MM.1S (cell line): ENCODE measurements around the gene P2RY12.
A peak's percentile ranks its signal among the peaks of the same experiment; 100 is the strongest.

Source experiments
- DNase-seq: peaks from one replicate; pipeline ENCODE4 v3.0.0-alpha.2; 2015
- H2AFZ ChIP-seq: fragments of 300-600 bp; sonication (generic); 2 replicates; pipeline ENCODE4 v1.6.0; 2016; ENCODE audit warnings: antibody characterized with exemption, low read length
- H3F3A ChIP-seq: fragments of 300-600 bp; sonication (generic); 2 replicates; pipeline ENCODE4 v1.6.1; 2016; ENCODE audit warnings: mild to moderate bottlenecking, antibody characterized with exemption, low read length, moderate library complexity, mixed read lengths; ENCODE audit not compliant: insufficient read depth
- H3K27ac ChIP-seq: fragments of 300-600 bp; sonication (generic); 2 replicates; pipeline ENCODE4 v1.5.1; 2016; ENCODE audit warnings: mild to moderate bottlenecking, low read length
- H3K27me3 ChIP-seq: fragments of 300-600 bp; sonication (generic); replicated peaks from 2 replicates; pipeline ENCODE4 v1.6.0; 2016; ENCODE audit warnings: low read length; ENCODE audit not compliant: insufficient read depth
- H3K36me3 ChIP-seq: fragments of 300-600 bp; sonication (generic); replicated peaks from 2 replicates; pipeline ENCODE4 v1.6.1; 2016; ENCODE audit warnings: mild to moderate bottlenecking, low read length, mixed read lengths; ENCODE audit not compliant: insufficient read depth
- H3K4me1 ChIP-seq: fragments of 300-600 bp; sonication (generic); 2 replicates; pipeline ENCODE4 v1.6.1; 2016; ENCODE audit warnings: low read length, mixed read lengths
- H3K4me2 ChIP-seq: fragments of 300-600 bp; sonication (generic); 2 replicates; pipeline ENCODE4 v1.6.0; 2016; ENCODE audit warnings: low read depth, low read length
- H3K4me3 ChIP-seq: fragments of 300-600 bp; sonication (generic); 2 replicates; pipeline ENCODE4 v1.5.1; 2016; ENCODE audit warnings: low read length, mixed read lengths
- H3K79me2 ChIP-seq: fragments of 300-600 bp; sonication (generic); 2 replicates; pipeline ENCODE4 v1.6.1; 2016; ENCODE audit warnings: mixed run types, low read length, mixed read lengths
- H3K9ac ChIP-seq: fragments of 300-600 bp; sonication (generic); 2 replicates; pipeline ENCODE4 v1.6.1; 2016; ENCODE audit warnings: low read length, mixed read lengths
- H3K9me2 ChIP-seq: fragments of 300-600 bp; sonication (generic); replicated peaks from 2 replicates; pipeline ENCODE4 v1.6.1; 2016; ENCODE audit warnings: mild to moderate bottlenecking, low read length, mixed read lengths; ENCODE audit not compliant: insufficient read depth
- H3K9me3 ChIP-seq: fragments of 300-600 bp; sonication (generic); replicated peaks from 2 replicates; pipeline ENCODE4 v1.6.1; 2016; ENCODE audit warnings: mild to moderate bottlenecking, low read length, mixed read lengths; ENCODE audit not compliant: insufficient read depth
- H4K20me1 ChIP-seq: fragments of 300-600 bp; sonication (generic); 2 replicates; pipeline ENCODE4 v1.6.1; 2016; ENCODE audit warnings: mild to moderate bottlenecking, low read length, moderate library complexity, mixed read lengths; ENCODE audit not compliant: insufficient read depth
- EZH2 ChIP-seq: fragments of 300-600 bp; sonication (generic); optimal IDR thresholded peaks from 2 replicates; pipeline ENCODE3; 2017; ENCODE audit warnings: low read depth, mild to moderate bottlenecking, antibody characterized with exemption, low read length, mixed read lengths
- EZH2phosphoT487 ChIP-seq: fragments of 300-600 bp; sonication (generic); IDR thresholded peaks from 2 replicates; pipeline ENCODE4 v1.6.1; 2018; ENCODE audit warnings: antibody characterized with exemption, low read length
- TF ChIP-seq, protein P1 (sequence below): fragments of 300-600 bp; sonication (generic); IDR thresholded peaks from 2 replicates; pipeline ENCODE4 v1.5.1; 2016; ENCODE audit warnings: antibody characterized with exemption, low read length, mixed read lengths

The P2RY12 gene

GRCh38 chr3:151430821-151431484, 46.4 kb upstream of the P2RY12 start:
- Histone ChIP-seq H3K9me2 (no peaks in the 10 kb centered on the region), H3K4me2 (no peak overlapping the region), H3K27me3 (no peaks in the 10 kb centered on the region), H3K4me3 (no peak overlapping the region), H3K79me2 (no peaks in the 10 kb centered on the region), H3K36me3 (no peaks in the 10 kb centered on the region), H3K9ac (no peak overlapping the region), H4K20me1 (no peaks in the 10 kb centered on the region), H3F3A (no peaks in the 10 kb centered on the region), H3K9me3 (no peaks in the 10 kb centered on the region), H3K4me1 (no peaks in the 10 kb centered on the region; the same call in 1 of the 2 replicates), H3K27ac (no peak overlapping the region), H2AFZ (no peak overlapping the region)
- no peak for DNase-seq
- TF ChIP-seq EZH2: no peak
- TF ChIP-seq, protein P1, sequence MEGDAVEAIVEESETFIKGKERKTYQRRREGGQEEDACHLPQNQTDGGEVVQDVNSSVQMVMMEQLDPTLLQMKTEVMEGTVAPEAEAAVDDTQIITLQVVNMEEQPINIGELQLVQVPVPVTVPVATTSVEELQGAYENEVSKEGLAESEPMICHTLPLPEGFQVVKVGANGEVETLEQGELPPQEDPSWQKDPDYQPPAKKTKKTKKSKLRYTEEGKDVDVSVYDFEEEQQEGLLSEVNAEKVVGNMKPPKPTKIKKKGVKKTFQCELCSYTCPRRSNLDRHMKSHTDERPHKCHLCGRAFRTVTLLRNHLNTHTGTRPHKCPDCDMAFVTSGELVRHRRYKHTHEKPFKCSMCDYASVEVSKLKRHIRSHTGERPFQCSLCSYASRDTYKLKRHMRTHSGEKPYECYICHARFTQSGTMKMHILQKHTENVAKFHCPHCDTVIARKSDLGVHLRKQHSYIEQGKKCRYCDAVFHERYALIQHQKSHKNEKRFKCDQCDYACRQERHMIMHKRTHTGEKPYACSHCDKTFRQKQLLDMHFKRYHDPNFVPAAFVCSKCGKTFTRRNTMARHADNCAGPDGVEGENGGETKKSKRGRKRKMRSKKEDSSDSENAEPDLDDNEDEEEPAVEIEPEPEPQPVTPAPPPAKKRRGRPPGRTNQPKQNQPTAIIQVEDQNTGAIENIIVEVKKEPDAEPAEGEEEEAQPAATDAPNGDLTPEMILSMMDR: no peak
- no peak for TF ChIP-seq EZH2phosphoT487

DNA sequence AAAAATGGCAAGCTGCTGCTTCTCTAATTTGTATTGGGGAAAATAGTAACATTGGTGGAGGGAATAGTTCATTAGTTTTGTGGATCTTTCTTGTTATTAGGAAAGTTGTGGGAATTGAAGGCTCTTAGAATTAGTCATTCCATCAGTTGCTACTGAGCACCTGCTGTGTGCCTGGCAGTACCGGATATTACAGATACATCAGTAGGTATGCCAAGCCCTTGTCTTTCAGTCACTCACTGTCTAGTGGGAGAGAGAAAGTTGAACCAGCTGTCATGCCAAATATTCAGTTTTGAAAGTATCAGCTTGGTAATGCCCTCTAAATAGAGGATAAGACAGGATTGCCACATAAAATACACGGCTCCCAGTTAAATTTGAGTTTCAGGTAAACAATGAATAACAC, 43.8 kb upstream of the P2RY12 start:
- no peaks in the 10 kb centered on the region for H3F3A ChIP-seq
- no peak overlapping the region for H3K4me2 ChIP-seq
- no peak overlapping the region for H3K4me3 ChIP-seq
- H4K20me1 ChIP-seq: no peaks in the 10 kb centered on the region
- no peaks in the 10 kb centered on the region for H3K27me3 ChIP-seq
- no peak overlapping the region for H3K9ac ChIP-seq
- no peaks in the 10 kb centered on the region; the same call in 1 of the 2 replicates for H3K4me1 ChIP-seq
- no peak for DNase-seq
- H3K9me3 ChIP-seq: no peaks in the 10 kb centered on the region
- no peaks in the 10 kb centered on the region for H3K36me3 ChIP-seq
- TF ChIP-seq, protein P1: no peak
- TF ChIP-seq EZH2phosphoT487 (no peak), EZH2 (no peak)
- H3K27ac ChIP-seq: no peak overlapping the region
- no peaks in the 10 kb centered on the region for H3K9me2 ChIP-seq
- H2AFZ ChIP-seq: no peak overlapping the region
- no peaks in the 10 kb centered on the region for H3K79me2 ChIP-seq

DNA sequence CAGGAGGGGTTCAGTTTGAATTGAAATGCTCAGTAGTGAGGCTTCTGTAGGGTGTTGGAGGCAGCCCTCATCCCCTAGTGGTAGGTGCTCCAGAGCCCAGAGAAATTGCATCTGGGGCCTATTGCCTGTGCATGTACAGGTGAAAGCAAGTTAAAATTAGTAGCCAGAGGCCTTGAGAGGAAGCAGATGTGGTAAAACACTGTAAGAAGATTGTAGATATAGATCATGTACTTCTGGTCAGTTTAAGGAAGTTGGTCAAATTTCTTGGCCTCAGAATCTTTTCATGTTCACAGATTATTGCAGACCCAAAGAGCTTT, 41.7 kb upstream of the P2RY12 start:
- no peaks in the 10 kb centered on the region for H3K36me3 ChIP-seq
- 0 out of 2 replicates have a peak overlapping the region, but pooled peaks have one; percentile 15 for H2AFZ ChIP-seq
- H3K4me1 ChIP-seq: no peaks in the 10 kb centered on the region; the same call in 1 of the 2 replicates
- TF ChIP-seq, protein P1: peak; percentile 38
- no peak for TF ChIP-seq EZH2
- no peaks in the 10 kb centered on the region for H3K79me2 ChIP-seq
- H4K20me1 ChIP-seq: no peaks in the 10 kb centered on the region
- no peaks in the 10 kb centered on the region for H3K27me3 ChIP-seq
- H3K27ac ChIP-seq: no peak overlapping the region
- H3K9ac ChIP-seq: no peak overlapping the region
- H3K4me2 ChIP-seq: no peak overlapping the region; the same call in 1 of the 2 replicates
- H3K9me3 ChIP-seq: no peaks in the 10 kb centered on the region
- DNase-seq: peak; percentile 63
- no peaks in the 10 kb centered on the region for H3K9me2 ChIP-seq
- H3K4me3 ChIP-seq: no peak overlapping the region
- H3F3A ChIP-seq: no peaks in the 10 kb centered on the region
